H1 (cell line): ENCODE data around the gene NEDD4L.

Experiments
- ASH2L ChIP-seq: fragments of 200-600, 300-600 bp; sonication (generic); IDR thresholded peaks from one replicate; pipeline ENCODE4 v1.7.1; 2017; ENCODE audit warnings: low read length
- CTCF ChIP-seq, 3 experiments: IDR thresholded peaks; 1 replicate in 2 of 3; 2 replicates in 1 of 3; pipeline versions ENCODE4 v1.5.1 to v1.6.1; 2011; ENCODE audit warnings: low read length in 3 of 3, mild to moderate bottlenecking in 3 of 3, inconsistent platforms in 2 of 3, low read depth in 1 of 3, moderate library complexity in 1 of 3; ENCODE audit not compliant: insufficient read depth in 1 of 3; ENCODE audit errors: control extremely low read depth in 1 of 3
- E2F6 ChIP-seq: IDR thresholded peaks from 2 replicates; pipeline ENCODE4 v1.6.1; 2012; ENCODE audit warnings: inconsistent platforms
- HDAC6 ChIP-seq: IDR thresholded peaks from one replicate; pipeline ENCODE4 v1.7.1; 2012; ENCODE audit warnings: low read depth, mild to moderate bottlenecking, inconsistent platforms, low read length, moderate library complexity
- POLR2A ChIP-seq, 2 experiments: IDR thresholded peaks; 1 replicate in 1 of 2; 2 replicates in 1 of 2; pipeline ENCODE4 v1.6.1; 2011; ENCODE audit warnings: low read depth in 2 of 2, low read length in 2 of 2, mild to moderate bottlenecking in 2 of 2; ENCODE audit errors: control extremely low read depth in 1 of 2
- POLR2AphosphoS5 ChIP-seq: IDR thresholded peaks from 2 replicates; pipeline ENCODE4 v1.6.1; 2011; ENCODE audit warnings: low read depth, low read length
- RAD21 ChIP-seq, 2 experiments: IDR thresholded peaks in 1 of 2; conservative IDR thresholded peaks in 1 of 2; 2 replicates each; pipeline ENCODE4 v1.6.1; 2011; ENCODE audit warnings: low read depth in 2 of 2, low read length in 2 of 2, improper control_type of control experiment in 1 of 2, inconsistent platforms in 1 of 2, mild to moderate bottlenecking in 1 of 2, moderate library complexity in 1 of 2
- RFX5 ChIP-seq: IDR thresholded peaks from 2 replicates; pipeline ENCODE4 v1.6.1; 2011; ENCODE audit warnings: low read depth, low read length, improper control_type of control experiment, borderline replicate concordance
- SIN3A ChIP-seq, 2 experiments: IDR thresholded peaks in 1 of 2; conservative IDR thresholded peaks in 1 of 2; 2 replicates each; pipeline ENCODE4 v1.6.1; 2011 to 2012; ENCODE audit warnings: low read length in 2 of 2, improper control_type of control experiment in 1 of 2, low read depth in 1 of 2, mild to moderate bottlenecking in 1 of 2
- TBP ChIP-seq: IDR thresholded peaks from 2 replicates; pipeline ENCODE4 v1.6.1; 2011; ENCODE audit warnings: low read depth, low read length, improper control_type of control experiment
- TEAD4 ChIP-seq: IDR thresholded peaks from 2 replicates; pipeline ENCODE4 v1.6.1; 2012; ENCODE audit warnings: low read depth, low read length, inconsistent platforms, mixed read lengths
- USF2 ChIP-seq: IDR thresholded peaks from 2 replicates; pipeline ENCODE4 v1.6.1; 2011; ENCODE audit warnings: low read length, improper control_type of control experiment
- ZNF274 ChIP-seq: IDR thresholded peaks from 2 replicates; pipeline ENCODE4 v1.7.0; 2012; ENCODE audit warnings: low read length, borderline replicate concordance; ENCODE audit errors: extremely low read depth

GRCh38 chr18:57998461-57998860, 45.6 kb upstream of the NEDD4L start:
- no peak for TF ChIP-seq RAD21 (IDR thresholded peaks at IDR 0.05 in 1 of 2, conservative IDR thresholded peaks at IDR 0.05 in 1 of 2; ENCODE audit: low read depth in 2 of 2, low read length in 2 of 2)
- no peak for TF ChIP-seq HDAC6
- TF ChIP-seq SIN3A (conservative IDR thresholded peaks at IDR 0.05 in 1 of 2, IDR thresholded peaks at IDR 0.05 in 1 of 2; ENCODE audit: low read depth in 1 of 2, low read length in 2 of 2) = no peak
- no peak for TF ChIP-seq CTCF (IDR thresholded peaks at IDR 0.05; ENCODE audit: control extremely low read depth in 1 of 3, insufficient read depth in 1 of 3, low read depth in 1 of 3, low read length in 3 of 3)
- TF ChIP-seq POLR2AphosphoS5 = no peak
- TF ChIP-seq RFX5 = no peak
- TF ChIP-seq TEAD4 = no peak
- TF ChIP-seq ASH2L = no peak
- no peak for TF ChIP-seq E2F6
- TF ChIP-seq USF2 = no peak
- TF ChIP-seq TBP = no peak
- TF ChIP-seq POLR2A (IDR thresholded peaks at IDR 0.05; ENCODE audit: control extremely low read depth in 1 of 2, low read depth in 2 of 2, low read length in 2 of 2) = no peak
- TF ChIP-seq ZNF274 = no peak
